ENCODE results near the gene RABAC1. TPM values are rescaled to one million over a fixed set of nuclear protein-coding genes. Genes with fewer than 3 reads are reported as not detected.

Gene RABAC1
- total and polyA plus RNA-seq, 2 experiments from 2014 or later: 151 to 206 TPM

- no peaks in the 10 kb centered on the region for H3K79me2 ChIP-seq (replicated peaks; ENCODE audit: insufficient read depth)
- Mint-ChIP-seq H3K4me3 (no peak overlapping the region), H3K9me3 (peaks cover 3% of the 10 kb centered on the region; the same call in 1 of the 3 replicates), H3K4me1 (peaks cover 20% of the 10 kb centered on the region), H3K27ac (no peak overlapping the region), H3K27me3 (ENCODE audit: insufficient read depth, low read depth, poor library complexity) (peaks cover 46% of the 10 kb centered on the region), H3K36me3 (ENCODE audit: low read depth) (peaks cover 26% of the 10 kb centered on the region)
- no peak for DNase-seq (ENCODE audit: low spot score)
- TF ChIP-seq CTCF (conservative IDR thresholded peaks at IDR 0.05; ENCODE audit: low read depth in 2 of 2): no peak
- TF ChIP-seq EZH2 (IDR thresholded peaks at IDR 0.05; ENCODE audit: low read depth, unreplicated experiment): no peak
- TF ChIP-seq POLR2AphosphoS5 (IDR thresholded peaks at IDR 0.05; ENCODE audit: low read depth): no peak
- TF ChIP-seq JUNB (IDR thresholded peaks at IDR 0.05; ENCODE audit: unreplicated experiment): no peak
- no peak for TF ChIP-seq CREB1 (CRISPR knock-in tag; IDR thresholded peaks at IDR 0.05; ENCODE audit: low read depth)
- TF ChIP-seq REST (IDR thresholded peaks at IDR 0.05; ENCODE audit: unreplicated experiment): no peak
- TF ChIP-seq ZNF114 (CRISPR knock-in tag; IDR thresholded peaks at IDR 0.05): no peak
- TF ChIP-seq NANOG (IDR thresholded peaks at IDR 0.05; ENCODE audit: borderline replicate concordance): no peak
- TF ChIP-seq, protein P1, sequence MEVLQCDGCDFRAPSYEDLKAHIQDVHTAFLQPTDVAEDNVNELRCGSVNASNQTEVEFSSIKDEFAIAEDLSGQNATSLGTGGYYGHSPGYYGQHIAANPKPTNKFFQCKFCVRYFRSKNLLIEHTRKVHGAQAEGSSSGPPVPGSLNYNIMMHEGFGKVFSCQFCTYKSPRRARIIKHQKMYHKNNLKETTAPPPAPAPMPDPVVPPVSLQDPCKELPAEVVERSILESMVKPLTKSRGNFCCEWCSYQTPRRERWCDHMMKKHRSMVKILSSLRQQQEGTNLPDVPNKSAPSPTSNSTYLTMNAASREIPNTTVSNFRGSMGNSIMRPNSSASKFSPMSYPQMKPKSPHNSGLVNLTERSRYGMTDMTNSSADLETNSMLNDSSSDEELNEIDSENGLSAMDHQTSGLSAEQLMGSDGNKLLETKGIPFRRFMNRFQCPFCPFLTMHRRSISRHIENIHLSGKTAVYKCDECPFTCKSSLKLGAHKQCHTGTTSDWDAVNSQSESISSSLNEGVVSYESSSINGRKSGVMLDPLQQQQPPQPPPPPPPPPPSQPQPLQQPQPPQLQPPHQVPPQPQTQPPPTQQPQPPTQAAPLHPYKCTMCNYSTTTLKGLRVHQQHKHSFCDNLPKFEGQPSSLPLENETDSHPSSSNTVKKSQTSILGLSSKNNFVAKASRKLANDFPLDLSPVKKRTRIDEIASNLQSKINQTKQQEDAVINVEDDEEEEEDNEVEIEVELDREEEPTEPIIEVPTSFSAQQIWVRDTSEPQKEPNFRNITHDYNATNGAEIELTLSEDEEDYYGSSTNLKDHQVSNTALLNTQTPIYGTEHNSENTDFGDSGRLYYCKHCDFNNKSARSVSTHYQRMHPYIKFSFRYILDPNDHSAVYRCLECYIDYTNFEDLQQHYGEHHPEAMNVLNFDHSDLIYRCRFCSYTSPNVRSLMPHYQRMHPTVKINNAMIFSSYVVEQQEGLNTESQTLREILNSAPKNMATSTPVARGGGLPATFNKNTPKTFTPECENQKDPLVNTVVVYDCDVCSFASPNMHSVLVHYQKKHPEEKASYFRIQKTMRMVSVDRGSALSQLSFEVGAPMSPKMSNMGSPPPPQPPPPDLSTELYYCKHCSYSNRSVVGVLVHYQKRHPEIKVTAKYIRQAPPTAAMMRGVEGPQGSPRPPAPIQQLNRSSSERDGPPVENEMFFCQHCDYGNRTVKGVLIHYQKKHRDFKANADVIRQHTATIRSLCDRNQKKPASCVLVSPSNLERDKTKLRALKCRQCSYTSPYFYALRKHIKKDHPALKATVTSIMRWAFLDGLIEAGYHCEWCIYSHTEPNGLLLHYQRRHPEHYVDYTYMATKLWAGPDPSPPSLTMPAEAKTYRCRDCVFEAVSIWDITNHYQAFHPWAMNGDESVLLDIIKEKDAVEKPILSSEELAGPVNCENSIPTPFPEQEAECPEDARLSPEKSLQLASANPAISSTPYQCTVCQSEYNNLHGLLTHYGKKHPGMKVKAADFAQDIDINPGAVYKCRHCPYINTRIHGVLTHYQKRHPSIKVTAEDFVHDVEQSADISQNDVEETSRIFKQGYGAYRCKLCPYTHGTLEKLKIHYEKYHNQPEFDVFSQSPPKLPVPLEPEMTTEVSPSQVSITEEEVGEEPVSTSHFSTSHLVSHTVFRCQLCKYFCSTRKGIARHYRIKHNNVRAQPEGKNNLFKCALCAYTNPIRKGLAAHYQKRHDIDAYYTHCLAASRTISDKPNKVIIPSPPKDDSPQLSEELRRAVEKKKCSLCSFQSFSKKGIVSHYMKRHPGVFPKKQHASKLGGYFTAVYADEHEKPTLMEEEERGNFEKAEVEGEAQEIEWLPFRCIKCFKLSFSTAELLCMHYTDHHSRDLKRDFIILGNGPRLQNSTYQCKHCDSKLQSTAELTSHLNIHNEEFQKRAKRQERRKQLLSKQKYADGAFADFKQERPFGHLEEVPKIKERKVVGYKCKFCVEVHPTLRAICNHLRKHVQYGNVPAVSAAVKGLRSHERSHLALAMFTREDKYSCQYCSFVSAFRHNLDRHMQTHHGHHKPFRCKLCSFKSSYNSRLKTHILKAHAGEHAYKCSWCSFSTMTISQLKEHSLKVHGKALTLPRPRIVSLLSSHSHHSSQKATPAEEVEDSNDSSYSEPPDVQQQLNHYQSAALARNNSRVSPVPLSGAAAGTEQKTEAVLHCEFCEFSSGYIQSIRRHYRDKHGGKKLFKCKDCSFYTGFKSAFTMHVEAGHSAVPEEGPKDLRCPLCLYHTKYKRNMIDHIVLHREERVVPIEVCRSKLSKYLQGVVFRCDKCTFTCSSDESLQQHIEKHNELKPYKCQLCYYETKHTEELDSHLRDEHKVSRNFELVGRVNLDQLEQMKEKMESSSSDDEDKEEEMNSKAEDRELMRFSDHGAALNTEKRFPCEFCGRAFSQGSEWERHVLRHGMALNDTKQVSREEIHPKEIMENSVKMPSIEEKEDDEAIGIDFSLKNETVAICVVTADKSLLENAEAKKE (CRISPR knock-in tag; IDR thresholded peaks at IDR 0.05): no peak
- TF ChIP-seq EZH2phosphoT487 (IDR thresholded peaks at IDR 0.05; ENCODE audit: unreplicated experiment): no peak
- TF ChIP-seq ZNF331 (CRISPR knock-in tag; IDR thresholded peaks at IDR 0.05; ENCODE audit: low read depth): no peak
- TF ChIP-seq ETS1 (IDR thresholded peaks at IDR 0.05): no peak
- no peak for TF ChIP-seq STAT1 (IDR thresholded peaks at IDR 0.05; ENCODE audit: unreplicated experiment)
- no peaks in the 10 kb centered on the region; the same call in 1 of the 2 replicates for H3K4me1 ChIP-seq (ENCODE audit: insufficient read depth)
- no peak overlapping the region for H2AFZ ChIP-seq
- peaks cover 45% of the 10 kb centered on the region for H3K27me3 ChIP-seq (ENCODE audit: insufficient read depth)
- H3K27ac ChIP-seq (ENCODE audit: low read depth): no peak overlapping the region
- H3F3A ChIP-seq (replicated peaks; ENCODE audit: low read depth): no peaks in the 10 kb centered on the region
- ATAC-seq: no peak
- H3K36me3 ChIP-seq (ENCODE audit: insufficient read depth): peaks cover 3% of the 10 kb centered on the region; the same call in 1 of the 2 replicates
- no peaks in the 10 kb centered on the region; the same call in 1 of the 2 replicates for H4K20me1 ChIP-seq (replicated peaks; ENCODE audit: insufficient read depth)
- no peaks in the 10 kb centered on the region for H3K9me2 ChIP-seq (ENCODE audit: insufficient read depth)
- no peak overlapping the region for H3K4me2 ChIP-seq
- H3K4me3 ChIP-seq: no peak overlapping the region
Observed at GRCh38 chr19:41907994-41908615, 51.0 kb downstream of the RABAC1 start.
